ENCODE results near the gene LCN10. TPM values are rescaled to one million over a fixed set of nuclear protein-coding genes. Genes with fewer than 3 reads are reported as not detected.

The LCN10 gene
- total and polyA plus RNA-seq, 9 of the 15 experiments (the other 6 are each of a cell fraction or from before 2014, with no cell fraction given), result 0.10 to 0.21 (median 0.14) TPM; not detected in 6

DNA sequence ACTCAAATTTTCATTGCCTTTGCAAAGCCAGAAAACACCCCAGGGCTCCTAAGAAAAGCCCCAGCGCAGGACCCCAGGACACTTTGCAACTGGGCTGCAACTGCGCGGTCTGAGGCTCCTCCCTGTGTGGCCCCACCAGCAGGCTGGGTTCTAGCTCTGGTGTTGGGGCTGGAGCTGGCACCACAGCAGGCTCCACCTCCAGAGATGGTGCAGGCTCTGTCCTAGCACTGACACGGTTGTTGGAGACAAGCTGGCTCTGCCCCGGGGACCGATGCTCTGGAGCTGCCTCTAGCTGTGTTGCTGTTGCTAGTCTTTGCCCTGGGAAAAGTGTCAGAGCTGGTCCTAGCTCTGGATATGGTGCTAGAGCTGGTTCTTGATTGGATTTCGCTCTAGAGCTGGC is 13.6 kb downstream of the LCN10 start (continued):
- TF ChIP-seq, protein P1, sequence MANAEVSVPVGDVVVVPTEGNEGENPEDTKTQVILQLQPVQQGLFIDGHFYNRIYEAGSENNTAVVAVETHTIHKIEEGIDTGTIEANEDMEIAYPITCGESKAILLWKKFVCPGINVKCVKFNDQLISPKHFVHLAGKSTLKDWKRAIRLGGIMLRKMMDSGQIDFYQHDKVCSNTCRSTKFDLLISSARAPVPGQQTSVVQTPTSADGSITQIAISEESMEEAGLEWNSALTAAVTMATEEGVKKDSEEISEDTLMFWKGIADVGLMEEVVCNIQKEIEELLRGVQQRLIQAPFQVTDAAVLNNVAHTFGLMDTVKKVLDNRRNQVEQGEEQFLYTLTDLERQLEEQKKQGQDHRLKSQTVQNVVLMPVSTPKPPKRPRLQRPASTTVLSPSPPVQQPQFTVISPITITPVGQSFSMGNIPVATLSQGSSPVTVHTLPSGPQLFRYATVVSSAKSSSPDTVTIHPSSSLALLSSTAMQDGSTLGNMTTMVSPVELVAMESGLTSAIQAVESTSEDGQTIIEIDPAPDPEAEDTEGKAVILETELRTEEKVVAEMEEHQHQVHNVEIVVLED (CRISPR knock-in tag; IDR thresholded peaks at IDR 0.05), result no peak
- TF ChIP-seq SP1 (CRISPR knock-in tag; IDR thresholded peaks at IDR 0.05) (0 out of 2 replicates have a peak, but pooled peaks have one; percentile 28), TAF7 (tag; IDR thresholded peaks at IDR 0.05) (no peak), ZNF766 (CRISPR knock-in tag; conservative IDR thresholded peaks at IDR 0.05) (no peak), MBD2 (IDR thresholded peaks at IDR 0.05; ENCODE audit: borderline replicate concordance, low read depth) (no peak), NR2F6 (CRISPR knock-in tag; IDR thresholded peaks at IDR 0.05) (no peak), SIN3A (IDR thresholded peaks at IDR 0.05; ENCODE audit: borderline replicate concordance in 2 of 2, control insufficient read depth in 1 of 2, low read depth in 2 of 2, low read length in 2 of 2) (no peak), KAT8 (IDR thresholded peaks at IDR 0.05; ENCODE audit: low read depth) (no peak), FOXA1 (IDR thresholded peaks at IDR 0.05; ENCODE audit: borderline replicate concordance) (no peak), GABPB1 (CRISPR knock-in tag; IDR thresholded peaks at IDR 0.05) (no peak), ETV5 (CRISPR knock-in tag; IDR thresholded peaks at IDR 0.05; ENCODE audit: low read depth) (0 out of 2 replicates have a peak, but pooled peaks have one; percentile 2), JUN (IDR thresholded peaks at IDR 0.05; ENCODE audit: borderline replicate concordance, low read depth, low read length) (no peak), JUN (CRISPR knock-in tag; IDR thresholded peaks at IDR 0.05; ENCODE audit: borderline replicate concordance) (0 out of 2 replicates have a peak, but pooled peaks have one; percentile 28), POLR2G (IDR thresholded peaks at IDR 0.05; ENCODE audit: low read depth, low read length) (no peak), BRCA1 (IDR thresholded peaks at IDR 0.05) (no peak), BRCA1 (CRISPR knock-in tag; IDR thresholded peaks at IDR 0.05) (no peak), ZFP30 (CRISPR knock-in tag; IDR thresholded peaks at IDR 0.05; ENCODE audit: borderline replicate concordance) (no peak), FOXP1 (CRISPR knock-in tag; IDR thresholded peaks at IDR 0.05) (no peak)
- TF ChIP-seq, protein P2, sequence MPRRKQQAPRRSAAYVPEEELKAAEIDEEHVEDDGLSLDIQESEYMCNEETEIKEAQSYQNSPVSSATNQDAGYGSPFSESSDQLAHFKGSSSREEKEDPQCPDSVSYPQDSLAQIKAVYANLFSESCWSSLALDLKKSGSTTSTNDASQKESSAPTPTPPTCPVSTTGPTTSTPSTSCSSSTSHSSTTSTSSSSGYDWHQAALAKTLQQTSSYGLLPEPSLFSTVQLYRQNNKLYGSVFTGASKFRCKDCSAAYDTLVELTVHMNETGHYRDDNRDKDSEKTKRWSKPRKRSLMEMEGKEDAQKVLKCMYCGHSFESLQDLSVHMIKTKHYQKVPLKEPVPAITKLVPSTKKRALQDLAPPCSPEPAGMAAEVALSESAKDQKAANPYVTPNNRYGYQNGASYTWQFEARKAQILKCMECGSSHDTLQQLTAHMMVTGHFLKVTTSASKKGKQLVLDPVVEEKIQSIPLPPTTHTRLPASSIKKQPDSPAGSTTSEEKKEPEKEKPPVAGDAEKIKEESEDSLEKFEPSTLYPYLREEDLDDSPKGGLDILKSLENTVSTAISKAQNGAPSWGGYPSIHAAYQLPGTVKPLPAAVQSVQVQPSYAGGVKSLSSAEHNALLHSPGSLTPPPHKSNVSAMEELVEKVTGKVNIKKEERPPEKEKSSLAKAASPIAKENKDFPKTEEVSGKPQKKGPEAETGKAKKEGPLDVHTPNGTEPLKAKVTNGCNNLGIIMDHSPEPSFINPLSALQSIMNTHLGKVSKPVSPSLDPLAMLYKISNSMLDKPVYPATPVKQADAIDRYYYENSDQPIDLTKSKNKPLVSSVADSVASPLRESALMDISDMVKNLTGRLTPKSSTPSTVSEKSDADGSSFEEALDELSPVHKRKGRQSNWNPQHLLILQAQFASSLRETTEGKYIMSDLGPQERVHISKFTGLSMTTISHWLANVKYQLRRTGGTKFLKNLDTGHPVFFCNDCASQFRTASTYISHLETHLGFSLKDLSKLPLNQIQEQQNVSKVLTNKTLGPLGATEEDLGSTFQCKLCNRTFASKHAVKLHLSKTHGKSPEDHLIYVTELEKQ (CRISPR knock-in tag; IDR thresholded peaks at IDR 0.05), result no peak
- TF ChIP-seq, protein P3, sequence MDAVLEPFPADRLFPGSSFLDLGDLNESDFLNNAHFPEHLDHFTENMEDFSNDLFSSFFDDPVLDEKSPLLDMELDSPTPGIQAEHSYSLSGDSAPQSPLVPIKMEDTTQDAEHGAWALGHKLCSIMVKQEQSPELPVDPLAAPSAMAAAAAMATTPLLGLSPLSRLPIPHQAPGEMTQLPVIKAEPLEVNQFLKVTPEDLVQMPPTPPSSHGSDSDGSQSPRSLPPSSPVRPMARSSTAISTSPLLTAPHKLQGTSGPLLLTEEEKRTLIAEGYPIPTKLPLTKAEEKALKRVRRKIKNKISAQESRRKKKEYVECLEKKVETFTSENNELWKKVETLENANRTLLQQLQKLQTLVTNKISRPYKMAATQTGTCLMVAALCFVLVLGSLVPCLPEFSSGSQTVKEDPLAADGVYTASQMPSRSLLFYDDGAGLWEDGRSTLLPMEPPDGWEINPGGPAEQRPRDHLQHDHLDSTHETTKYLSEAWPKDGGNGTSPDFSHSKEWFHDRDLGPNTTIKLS (IDR thresholded peaks at IDR 0.05; ENCODE audit: borderline replicate concordance, low read depth), result peak; percentile 76; the same call in 1 of the 2 replicates
